ENCODE data around the gene TACC2.

DNA sequence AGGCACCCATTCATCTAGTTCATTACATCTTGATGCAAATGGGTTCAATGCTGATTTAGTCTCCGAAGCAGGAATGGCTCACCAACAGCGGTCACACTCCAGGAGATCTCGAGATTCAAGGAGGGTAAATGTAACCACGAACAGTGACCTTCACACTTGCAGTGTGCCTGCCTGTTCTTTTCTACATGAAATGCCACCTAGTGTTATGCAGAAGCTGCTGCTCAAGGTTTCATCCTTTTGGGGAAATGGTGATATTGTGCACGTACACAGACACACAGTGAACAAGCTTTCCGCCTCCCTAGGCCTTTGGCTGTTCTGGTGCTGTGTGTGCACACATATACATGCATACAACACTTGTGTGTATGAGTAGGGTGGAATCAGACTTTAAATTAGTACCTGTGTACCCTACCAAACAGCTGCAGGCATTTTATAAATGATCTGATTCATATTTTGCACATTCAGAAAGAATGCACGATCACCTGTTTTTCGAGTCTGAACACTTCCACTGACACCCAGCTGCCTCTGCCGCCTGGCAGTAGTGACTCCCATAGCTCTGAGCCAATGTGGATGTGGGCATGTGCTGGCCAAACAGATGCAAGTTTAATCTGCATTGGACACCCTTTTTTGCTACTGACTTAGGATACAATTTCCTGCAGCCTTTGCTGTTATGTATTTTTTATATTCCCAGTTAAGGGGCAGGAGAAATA, 100.5 kb downstream of the TACC2 start:
- TF ChIP-seq, protein P1, sequence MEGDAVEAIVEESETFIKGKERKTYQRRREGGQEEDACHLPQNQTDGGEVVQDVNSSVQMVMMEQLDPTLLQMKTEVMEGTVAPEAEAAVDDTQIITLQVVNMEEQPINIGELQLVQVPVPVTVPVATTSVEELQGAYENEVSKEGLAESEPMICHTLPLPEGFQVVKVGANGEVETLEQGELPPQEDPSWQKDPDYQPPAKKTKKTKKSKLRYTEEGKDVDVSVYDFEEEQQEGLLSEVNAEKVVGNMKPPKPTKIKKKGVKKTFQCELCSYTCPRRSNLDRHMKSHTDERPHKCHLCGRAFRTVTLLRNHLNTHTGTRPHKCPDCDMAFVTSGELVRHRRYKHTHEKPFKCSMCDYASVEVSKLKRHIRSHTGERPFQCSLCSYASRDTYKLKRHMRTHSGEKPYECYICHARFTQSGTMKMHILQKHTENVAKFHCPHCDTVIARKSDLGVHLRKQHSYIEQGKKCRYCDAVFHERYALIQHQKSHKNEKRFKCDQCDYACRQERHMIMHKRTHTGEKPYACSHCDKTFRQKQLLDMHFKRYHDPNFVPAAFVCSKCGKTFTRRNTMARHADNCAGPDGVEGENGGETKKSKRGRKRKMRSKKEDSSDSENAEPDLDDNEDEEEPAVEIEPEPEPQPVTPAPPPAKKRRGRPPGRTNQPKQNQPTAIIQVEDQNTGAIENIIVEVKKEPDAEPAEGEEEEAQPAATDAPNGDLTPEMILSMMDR (IDR thresholded peaks at IDR 0.05), result no peak
- TF ChIP-seq EZH2 (IDR thresholded peaks at IDR 0.05; ENCODE audit: borderline replicate concordance, insufficient read depth, low read depth, low read length, poor library complexity, severe bottlenecking), result no peak

All from B cell (primary cell).